GM12875 (cell line): Measurements from ENCODE around the gene SERPINA9.

Source experiments
- H3K4me3 ChIP-seq: one replicate; pipeline ENCODE4 v1.5.1; 2011; ENCODE audit warnings: low read depth, low read length, control low read depth
- CTCF ChIP-seq: IDR thresholded peaks from 2 replicates; pipeline ENCODE4 v1.5.1; 2011; ENCODE audit warnings: low read depth, mild to moderate bottlenecking, control low read depth, inconsistent platforms, low read length, moderate library complexity, borderline replicate concordance; ENCODE audit not compliant: insufficient read depth

The SERPINA9 gene

GRCh38 chr14:94501588-94502516, 25.9 kb upstream of the SERPINA9 start:
- no peak for TF ChIP-seq CTCF
- no peak overlapping the region for H3K4me3 ChIP-seq

GRCh38 chr14:94500264-94500663, 24.3 kb upstream of the SERPINA9 start:
- TF ChIP-seq CTCF: no peak
- H3K4me3 ChIP-seq: no peak overlapping the region

- no peak for TF ChIP-seq CTCF
- no peak overlapping the region for H3K4me3 ChIP-seq
These were observed 23.7 kb upstream of the SERPINA9 start for GRCh38 chr14:94499673-94500072.

GRCh38 chr14:94498215-94498614, 22.2 kb upstream of the SERPINA9 start:
- no peak overlapping the region for H3K4me3 ChIP-seq
- no peak for TF ChIP-seq CTCF

- no peak overlapping the region for H3K4me3 ChIP-seq
- no peak for TF ChIP-seq CTCF
These were observed 18.1 kb upstream of the SERPINA9 start for GRCh38 chr14:94494085-94494484.

- no peak overlapping the region for H3K4me3 ChIP-seq
- no peak for TF ChIP-seq CTCF
These were observed 15.5 kb upstream of the SERPINA9 start for GRCh38 chr14:94491511-94491910.

- TF ChIP-seq CTCF: no peak
- no peak overlapping the region for H3K4me3 ChIP-seq
These were observed 13.3 kb upstream of the SERPINA9 start for GRCh38 chr14:94489336-94489735.
